ENCODE data around the gene OR5AU1.

OR5AU1 gene

DNA sequence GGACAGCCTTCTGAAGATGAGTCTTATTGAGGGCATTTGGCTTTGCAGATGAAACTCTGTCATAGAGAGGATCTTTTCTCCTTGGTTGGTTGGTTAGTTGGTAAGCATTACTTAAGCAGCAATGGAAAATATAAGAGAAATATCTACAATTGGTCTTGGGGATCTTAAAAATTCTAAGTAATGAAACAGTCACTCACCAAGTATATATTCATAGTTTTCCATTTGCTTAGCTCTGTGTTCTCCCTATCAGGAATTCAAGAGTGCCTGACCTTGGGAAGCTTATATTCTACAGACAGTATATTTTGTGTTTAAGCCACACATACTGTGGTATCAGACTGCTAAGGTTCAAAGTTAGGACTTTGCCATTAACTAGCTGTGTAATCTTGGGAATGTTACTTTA lies at the start of gene OR5AU1:
OR5AU1 (minus strand) TSS at position 101 of the 400 bp plus-strand sequence. CDS start 191 bp downstream, outside the sequence.
- TF ChIP-seq, protein P1, sequence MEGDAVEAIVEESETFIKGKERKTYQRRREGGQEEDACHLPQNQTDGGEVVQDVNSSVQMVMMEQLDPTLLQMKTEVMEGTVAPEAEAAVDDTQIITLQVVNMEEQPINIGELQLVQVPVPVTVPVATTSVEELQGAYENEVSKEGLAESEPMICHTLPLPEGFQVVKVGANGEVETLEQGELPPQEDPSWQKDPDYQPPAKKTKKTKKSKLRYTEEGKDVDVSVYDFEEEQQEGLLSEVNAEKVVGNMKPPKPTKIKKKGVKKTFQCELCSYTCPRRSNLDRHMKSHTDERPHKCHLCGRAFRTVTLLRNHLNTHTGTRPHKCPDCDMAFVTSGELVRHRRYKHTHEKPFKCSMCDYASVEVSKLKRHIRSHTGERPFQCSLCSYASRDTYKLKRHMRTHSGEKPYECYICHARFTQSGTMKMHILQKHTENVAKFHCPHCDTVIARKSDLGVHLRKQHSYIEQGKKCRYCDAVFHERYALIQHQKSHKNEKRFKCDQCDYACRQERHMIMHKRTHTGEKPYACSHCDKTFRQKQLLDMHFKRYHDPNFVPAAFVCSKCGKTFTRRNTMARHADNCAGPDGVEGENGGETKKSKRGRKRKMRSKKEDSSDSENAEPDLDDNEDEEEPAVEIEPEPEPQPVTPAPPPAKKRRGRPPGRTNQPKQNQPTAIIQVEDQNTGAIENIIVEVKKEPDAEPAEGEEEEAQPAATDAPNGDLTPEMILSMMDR (IDR thresholded peaks at IDR 0.05; ENCODE audit: low read depth, low read length) = no peak
- no peak within 1 kb of the TSS for H3K4me3 ChIP-seq (ENCODE audit: low read depth, low read length)
- in situ Hi-C loops (cut with HindIII; ENCODE audit: low sequenced_read_pairs) = no loop called here
- no peak for DNase-seq (ENCODE audit: low read depth, low spot score)

DNA sequence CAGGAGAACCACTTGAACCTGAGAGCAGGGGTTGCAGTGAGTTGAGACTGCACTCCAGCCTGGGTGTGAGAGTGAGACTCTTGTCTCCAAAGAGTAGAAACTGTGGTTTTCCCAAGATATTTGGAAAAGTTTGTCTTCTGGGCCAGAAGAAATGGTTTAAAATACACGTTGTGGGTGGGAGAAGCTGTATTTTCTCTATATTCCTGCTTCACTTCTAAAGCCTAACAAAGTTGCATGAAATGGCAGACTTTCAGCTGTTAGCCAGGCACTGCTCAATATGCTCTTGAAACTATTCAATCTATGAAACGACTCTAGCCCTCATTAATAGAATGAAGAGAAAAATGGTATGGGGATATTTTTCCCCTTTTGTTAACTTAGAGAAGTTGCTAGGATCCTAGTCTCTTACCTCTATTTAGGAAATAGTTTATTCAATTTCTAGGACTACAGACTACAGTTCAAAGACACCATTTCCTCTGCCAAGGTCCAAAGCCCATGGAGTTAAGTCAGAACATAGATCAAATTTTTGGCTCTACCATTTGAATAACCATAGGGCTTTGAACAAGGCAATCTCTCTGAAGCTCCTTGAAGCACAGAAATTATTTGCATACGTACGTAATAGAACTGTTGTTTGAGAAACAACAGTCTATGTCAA lies 49.3 kb upstream of the OR5AU1 start:
- DNase-seq (ENCODE audit: low read depth, low spot score) = no peak
- in situ Hi-C loops (cut with HindIII; ENCODE audit: low sequenced_read_pairs) = no loop called here
- no peak overlapping the region for H3K4me3 ChIP-seq (ENCODE audit: low read depth, low read length)
- TF ChIP-seq, protein P1 (IDR thresholded peaks at IDR 0.05; ENCODE audit: low read depth, low read length) = no peak

DNA sequence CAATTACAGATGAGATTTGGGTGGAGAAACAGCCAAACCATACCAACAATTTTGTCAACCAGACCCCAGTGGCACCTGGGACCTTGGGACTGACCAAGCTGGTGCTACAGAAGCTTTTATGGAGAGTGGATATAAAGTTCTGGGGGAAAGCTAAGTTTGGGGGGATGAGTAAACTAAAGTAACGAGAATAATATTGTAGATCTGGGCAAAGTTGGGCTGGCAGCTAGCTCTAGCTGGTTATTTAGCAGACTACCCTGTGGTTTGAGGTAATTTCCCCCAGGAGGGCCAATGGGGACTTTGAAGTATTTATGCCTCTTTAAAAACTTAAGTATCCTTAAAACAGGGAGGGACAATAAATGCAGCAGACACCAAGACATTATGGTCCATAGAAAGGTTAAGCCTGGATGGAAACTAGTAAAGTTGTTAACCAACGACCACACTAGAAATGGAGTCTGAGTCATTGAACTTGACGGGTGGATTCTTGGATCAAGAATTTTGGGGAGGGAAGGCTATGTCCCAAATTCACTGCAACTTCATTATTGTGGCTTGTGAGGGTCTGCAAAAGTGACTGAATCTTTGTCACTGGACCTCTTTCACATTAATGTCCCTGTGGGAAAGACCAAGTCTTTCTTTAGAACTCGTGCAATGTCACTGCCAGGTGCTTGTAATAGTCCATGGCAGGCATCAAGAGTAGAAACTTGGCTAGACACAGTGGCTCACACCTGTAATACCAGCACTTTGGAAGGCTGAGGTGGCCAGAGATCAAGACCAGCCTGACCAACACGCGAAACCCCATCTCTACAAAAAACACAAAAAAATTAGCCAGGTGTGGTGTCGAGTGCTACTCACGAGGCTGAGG lies 48.5 kb upstream of the OR5AU1 start:
- DNase-seq (ENCODE audit: low read depth, low spot score) = no peak
- TF ChIP-seq, protein P1 (IDR thresholded peaks at IDR 0.05; ENCODE audit: low read depth, low read length) = no peak
- H3K4me3 ChIP-seq (ENCODE audit: low read depth, low read length) = no peak overlapping the region
- in situ Hi-C loops (cut with HindIII; ENCODE audit: low sequenced_read_pairs) = no loop called here

DNA sequence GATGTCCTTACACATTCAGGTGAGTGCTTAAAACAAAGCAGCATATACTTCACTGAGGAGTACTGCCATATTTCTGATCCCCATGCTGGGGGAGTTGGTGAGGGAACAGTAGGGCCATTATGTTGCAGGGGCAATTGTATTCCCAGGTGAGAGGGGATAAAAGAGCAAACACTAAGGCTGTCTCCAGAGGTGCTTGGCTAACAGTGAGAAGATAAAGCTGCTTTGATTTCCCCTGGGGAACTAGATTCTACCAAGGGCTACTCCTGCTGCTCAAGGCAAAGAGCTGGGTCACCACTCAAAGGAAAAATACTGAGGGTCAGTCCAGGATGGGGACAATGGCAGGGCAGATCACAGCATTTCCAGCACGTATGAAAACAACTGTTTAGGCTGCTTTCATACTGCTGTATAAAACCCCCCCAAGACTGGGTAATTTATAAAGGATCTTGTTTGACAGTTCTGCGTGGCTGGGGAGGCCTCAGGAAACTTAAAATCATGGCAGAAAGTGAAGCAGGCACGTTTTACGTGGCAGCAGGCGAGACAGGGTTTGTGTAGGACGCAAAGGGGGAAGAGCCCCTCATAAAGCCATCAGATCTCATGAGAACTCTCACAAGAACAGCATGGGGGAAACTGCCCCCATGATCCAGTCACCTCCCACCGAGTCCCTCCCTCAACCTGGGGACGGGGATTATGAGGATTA lies 47.8 kb upstream of the OR5AU1 start:
- H3K4me3 ChIP-seq (ENCODE audit: low read depth, low read length) = no peak overlapping the region
- TF ChIP-seq, protein P1 (IDR thresholded peaks at IDR 0.05; ENCODE audit: low read depth, low read length) = no peak
- no peak for DNase-seq (ENCODE audit: low read depth, low spot score)
- in situ Hi-C loops (cut with HindIII; ENCODE audit: low sequenced_read_pairs) = no loop called here

DNA sequence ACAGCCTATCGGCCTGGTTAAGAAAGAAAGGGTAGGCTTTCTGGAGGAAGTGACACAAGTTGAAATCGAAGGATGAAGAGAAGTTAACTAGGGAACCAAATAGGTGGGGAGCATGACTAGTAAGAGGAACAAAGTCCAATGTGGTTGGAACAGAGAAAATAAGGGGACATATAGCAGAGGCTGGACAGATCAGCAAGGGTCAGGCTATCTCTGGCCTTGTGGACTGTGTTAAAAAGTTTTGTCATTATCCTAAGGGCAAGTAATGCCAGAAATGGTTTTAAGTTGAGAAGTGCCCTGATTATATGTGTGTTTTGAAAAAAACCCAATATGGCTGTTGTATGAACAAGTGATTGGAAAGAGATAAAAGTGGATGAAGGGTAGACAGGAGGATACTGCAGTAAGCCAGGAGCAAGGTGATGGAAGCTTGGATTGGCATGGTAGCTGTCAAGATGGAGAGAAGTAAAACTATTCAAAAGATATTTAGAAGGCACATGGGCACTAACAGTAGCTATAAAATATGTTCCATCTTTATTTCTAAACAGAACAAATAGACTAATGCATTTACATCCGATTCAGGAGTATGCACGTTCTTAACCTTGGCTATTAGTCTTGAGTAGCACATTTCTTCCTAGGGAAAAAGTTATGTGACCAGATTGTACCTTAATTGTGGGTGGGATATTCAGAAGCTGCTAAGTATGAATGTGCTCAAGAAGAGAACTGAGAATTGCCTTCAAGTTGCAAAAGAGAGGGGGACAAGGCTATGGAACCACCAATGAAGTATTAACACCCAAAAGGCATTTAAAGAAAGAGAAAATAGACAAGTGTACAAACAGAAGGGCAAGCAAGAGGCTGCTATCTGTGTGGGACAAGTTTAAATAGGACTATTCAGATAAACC lies 46.8 kb upstream of the OR5AU1 start:
- TF ChIP-seq, protein P1 (IDR thresholded peaks at IDR 0.05; ENCODE audit: low read depth, low read length) = no peak
- DNase-seq (ENCODE audit: low read depth, low spot score) = no peak
- no peak overlapping the region for H3K4me3 ChIP-seq (ENCODE audit: low read depth, low read length)
- in situ Hi-C loops (cut with HindIII; ENCODE audit: low sequenced_read_pairs) = no loop called here

All from astrocyte of the spinal cord (primary cell).